Thyroid gland (tissue), 4 donors: ENCODE results near the gene RGS8.

ENCODE experiments used
- CTCF ChIP-seq, 6 experiments: fragments of 200-600 bp in 3 of 6; fragments of 450-650 bp in 3 of 6; sonication (generic) in 3 of 6; IDR thresholded peaks; one replicate each; pipeline ENCODE4 v1.5.1; 2016 to 2019; ENCODE audit warnings: antibody characterized with exemption in 6 of 6, mild to moderate bottlenecking in 2 of 6, inconsistent platforms in 1 of 6, moderate library complexity in 1 of 6
- POLR2A ChIP-seq, 2 donors: fragments of 450-650 bp; IDR thresholded peaks; one replicate each; pipeline ENCODE4 v1.6.1; 2017; ENCODE audit warnings: antibody characterized with exemption in 2 of 2, mild to moderate bottlenecking in 2 of 2, moderate library complexity in 1 of 2

GRCh38 chr1:182707122-182707521 is 22.7 kb upstream of the RGS8 start:
- TF ChIP-seq CTCF (IDR thresholded peaks at IDR 0.05): no peak
- no peak for TF ChIP-seq POLR2A (IDR thresholded peaks at IDR 0.05)
